ENCODE measurements around the gene PAX6.

DNA sequence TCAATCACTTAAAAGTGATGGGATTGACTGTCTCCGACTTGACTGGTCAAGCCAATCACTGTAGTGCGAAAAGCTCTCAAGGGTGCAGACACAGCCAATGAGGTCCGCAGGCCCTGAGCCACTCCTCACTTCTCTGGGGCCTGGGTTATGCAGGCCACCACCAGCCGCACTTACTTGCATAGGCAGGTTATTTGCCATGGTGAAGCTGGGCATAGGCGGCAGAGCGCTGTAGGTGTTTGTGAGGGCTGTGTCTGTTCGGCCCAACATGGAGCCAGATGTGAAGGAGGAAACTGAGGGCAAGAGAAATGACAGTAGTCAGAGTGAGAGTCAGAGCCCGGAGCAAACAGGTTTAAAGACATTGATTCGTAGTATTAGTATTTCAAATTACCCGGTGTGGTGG, 17.9 kb downstream of the PAX6 start:
- no peak for TF ChIP-seq CTCF (IDR thresholded peaks at IDR 0.05)
- no peak for TF ChIP-seq POLR2A (IDR thresholded peaks at IDR 0.05)
